Kidney tubule cell (primary cell): Measurements from ENCODE around the gene IGFBP6.
A peak's percentile ranks its signal among the peaks of the same experiment; 100 is the strongest.

Experiments
- DNase-seq: peaks from one replicate; pipeline ENCODE4 v3.0.0-alpha.2; 2018; ENCODE audit warnings: low spot score

The IGFBP6 gene, protein sequence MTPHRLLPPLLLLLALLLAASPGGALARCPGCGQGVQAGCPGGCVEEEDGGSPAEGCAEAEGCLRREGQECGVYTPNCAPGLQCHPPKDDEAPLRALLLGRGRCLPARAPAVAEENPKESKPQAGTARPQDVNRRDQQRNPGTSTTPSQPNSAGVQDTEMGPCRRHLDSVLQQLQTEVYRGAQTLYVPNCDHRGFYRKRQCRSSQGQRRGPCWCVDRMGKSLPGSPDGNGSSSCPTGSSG

DNA sequence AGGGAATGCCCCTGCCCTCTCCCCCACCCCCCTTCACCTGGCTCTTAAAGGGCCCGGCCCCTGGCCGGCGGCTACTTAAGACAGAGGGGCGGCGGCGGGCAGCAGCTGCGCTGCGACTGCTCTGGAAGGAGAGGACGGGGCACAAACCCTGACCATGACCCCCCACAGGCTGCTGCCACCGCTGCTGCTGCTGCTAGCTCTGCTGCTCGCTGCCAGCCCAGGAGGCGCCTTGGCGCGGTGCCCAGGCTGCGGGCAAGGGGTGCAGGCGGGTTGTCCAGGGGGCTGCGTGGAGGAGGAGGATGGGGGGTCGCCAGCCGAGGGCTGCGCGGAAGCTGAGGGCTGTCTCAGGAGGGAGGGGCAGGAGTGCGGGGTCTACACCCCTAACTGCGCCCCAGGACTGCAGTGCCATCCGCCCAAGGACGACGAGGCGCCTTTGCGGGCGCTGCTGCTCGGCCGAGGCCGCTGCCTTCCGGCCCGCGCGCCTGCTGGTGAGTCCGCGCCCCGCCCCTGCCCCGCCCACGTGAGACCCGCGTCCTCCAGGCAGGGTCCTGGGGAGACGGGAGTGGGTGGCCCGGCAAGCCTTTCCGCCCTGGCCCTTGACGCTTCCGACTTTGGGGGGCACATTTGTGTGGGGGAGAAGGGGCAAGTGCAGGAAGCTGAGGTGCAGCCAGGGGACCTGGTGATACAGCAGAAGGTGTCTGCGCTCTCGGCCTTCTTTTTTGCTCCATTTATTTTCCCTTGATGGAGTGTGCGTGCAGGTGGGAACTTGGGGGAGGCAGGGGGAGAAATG is at the start of gene IGFBP6:
IGFBP6 (plus strand) TSS at position 104 of the 790 bp plus-strand sequence; CDS start at position 155, 51 bp downstream.
- peak; percentile 50 for DNase-seq

- DNase-seq: peak; percentile 69
These were observed 49.3 kb upstream of the IGFBP6 start for GRCh38 chr12:53048033-53048779.

DNA sequence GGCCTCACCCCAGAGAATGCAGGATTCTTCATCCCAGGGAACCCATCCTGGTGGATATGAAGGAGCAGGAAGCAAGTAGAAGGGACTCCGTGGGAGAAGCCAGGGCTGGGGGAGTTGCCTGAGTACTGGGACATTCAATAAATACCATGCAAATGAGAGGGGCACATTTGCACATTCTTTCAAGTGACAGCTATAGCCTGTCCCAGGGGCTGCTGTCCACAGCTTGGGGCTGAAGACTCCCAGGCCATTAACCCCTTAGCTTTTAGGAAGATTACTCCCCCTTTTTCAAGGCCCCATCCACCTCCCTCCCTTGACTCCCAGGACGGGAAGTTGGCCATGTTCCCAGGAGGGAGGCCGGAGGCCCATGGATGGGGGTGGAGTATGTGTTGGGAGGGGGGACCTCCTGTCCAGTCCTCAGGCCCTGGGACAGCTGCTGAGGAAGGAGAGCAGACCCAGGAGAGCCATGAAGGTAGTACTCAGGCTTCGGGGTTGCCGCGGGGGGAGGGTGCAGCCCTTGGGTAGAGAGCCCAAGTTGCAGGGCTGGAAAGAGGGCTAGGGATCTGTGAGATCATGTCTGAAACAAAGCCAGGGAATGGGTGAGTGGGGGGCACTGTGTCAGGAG is 48.6 kb upstream of the IGFBP6 start:
- DNase-seq: peak; percentile 55

DNA sequence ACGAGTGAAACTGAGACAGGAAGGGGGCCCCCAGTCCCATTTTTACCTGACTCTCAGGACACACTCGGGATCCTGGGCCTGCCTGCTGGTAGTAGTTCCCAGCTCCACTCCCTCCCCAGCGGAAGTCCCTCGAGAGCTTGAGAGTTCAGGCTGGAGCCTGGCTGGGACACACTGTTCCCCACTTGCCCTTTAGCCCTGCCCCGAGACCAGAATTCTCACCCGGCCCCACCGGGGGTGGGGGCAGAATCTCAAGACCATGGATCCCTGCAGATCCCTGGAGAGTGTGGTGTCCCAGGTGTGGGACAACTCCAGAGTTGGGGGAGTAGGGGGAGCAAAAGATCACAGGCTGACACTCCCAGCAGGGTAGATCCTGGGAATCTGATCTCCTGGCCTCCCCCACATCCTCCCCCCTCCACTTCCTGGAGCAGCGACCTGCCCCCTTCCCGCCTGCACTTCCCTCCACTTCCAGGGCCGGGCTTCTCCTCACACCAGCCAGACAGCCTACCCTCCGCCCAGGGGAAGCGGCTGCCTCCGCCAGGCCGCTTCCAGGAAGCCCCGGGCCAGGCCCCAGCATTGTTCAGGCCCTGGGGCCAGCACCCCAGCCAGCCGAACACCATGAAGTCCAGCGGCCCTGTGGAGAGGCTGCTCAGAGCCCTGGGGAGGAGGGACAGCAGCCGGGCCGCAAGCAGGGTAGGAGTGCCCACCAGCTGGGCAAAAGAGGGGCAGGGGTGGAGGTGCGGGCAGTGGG is 47.7 kb upstream of the IGFBP6 start, which contains the start of gene TNS2:
TNS2 (plus strand) TSS at position 495 of the 748 bp plus-strand sequence; CDS start at position 616, 121 bp downstream.
- DNase-seq: peak; percentile 64

DNA sequence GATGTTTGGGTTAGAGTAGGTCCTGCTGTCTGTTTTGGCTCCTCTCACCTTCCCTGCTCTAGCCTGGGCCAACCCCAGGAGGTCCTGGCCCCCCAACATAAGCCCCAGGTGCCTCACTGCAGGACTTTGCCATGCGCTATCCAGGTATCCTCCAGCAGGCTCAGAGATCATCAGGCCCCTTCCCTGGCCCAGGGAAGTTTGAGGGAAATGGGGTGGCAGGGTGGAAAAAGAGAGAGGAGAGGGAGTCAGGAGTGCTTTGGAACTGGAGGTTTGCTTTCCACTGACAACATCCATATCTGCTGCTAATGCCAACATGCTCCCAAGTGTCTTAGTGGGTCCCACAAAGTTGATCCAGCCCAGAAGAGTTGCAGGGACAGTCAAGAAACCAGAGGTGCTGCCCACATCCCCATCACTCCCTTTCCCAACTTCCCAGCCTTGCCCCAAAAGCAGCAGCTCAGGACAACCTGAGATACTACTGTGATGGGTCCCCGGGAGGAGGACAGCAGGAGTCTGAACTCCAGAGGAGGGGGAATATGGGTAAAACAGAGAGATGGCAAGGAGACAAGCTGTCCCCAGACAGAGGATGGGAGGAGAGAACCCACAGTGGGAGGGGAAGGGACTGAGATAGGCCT is 46.9 kb upstream of the IGFBP6 start:
- no peak for DNase-seq

DNA sequence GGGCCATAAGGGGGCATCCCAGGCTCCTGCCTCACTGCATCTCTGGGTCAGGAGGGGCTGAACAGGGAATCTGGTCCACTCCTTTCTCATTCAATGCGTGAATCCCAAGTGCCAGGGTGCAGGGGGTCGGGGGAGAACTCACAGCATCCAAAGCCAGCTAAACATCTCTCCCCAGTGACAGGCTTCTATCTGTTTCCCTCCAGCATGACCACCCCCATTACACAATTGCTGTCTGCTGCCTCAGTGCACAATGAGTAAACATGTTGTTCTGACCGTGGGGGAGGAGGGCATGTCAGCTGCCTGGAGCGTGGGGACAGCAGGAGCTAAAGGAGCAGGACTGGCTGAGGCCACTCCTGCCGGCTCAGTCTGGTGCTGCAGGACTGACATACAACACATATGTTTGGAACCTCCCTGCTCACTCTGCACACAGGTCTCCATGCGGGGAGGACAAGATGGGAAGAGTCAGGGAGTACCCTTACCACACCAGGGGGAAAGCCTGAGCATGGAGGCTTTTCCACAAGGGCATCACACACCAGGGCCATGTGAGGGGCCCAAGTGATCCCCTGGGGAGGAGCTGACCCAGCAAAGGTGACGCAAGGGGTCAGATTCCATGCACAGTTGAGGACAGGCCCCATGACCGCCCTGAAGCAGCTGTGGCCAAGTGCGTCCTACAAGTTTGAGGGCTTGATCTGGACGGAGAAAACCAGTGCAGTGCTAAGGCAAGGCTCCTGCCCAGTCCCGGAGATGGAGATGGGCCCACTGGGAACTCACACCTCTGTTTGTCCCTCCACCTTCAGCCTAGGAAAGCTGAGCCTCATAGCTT is 46.2 kb upstream of the IGFBP6 start:
- peak; percentile 72 for DNase-seq

DNA sequence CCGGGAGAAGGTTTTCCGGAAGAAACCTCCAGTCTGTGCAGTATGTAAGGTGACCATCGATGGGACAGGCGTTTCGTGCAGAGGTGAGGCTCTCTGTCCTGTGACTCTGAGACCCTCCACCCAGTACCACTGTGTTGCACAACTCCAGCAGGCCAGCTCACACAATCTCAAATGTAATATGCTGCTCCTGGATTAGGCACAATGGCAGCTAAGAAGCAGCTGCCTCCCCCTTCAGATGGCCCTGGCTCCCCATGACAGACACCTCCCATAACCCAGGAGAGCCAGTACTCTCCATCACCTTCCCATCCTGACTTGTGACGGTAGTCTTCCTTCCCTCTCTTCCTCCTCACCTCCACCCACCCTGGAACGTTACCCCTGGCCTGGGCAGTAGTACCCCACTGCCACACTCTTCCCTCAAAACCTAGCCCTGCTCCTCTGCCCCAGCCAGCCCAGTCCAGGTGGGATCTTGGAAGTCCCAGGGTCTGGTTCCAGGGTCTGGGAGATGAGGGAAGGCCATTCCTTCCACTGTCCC is 45.5 kb upstream of the IGFBP6 start:
- DNase-seq: no peak

- DNase-seq: peak; percentile 48
These were observed 44.8 kb upstream of the IGFBP6 start for GRCh38 chr12:53052419-53053217.

DNA sequence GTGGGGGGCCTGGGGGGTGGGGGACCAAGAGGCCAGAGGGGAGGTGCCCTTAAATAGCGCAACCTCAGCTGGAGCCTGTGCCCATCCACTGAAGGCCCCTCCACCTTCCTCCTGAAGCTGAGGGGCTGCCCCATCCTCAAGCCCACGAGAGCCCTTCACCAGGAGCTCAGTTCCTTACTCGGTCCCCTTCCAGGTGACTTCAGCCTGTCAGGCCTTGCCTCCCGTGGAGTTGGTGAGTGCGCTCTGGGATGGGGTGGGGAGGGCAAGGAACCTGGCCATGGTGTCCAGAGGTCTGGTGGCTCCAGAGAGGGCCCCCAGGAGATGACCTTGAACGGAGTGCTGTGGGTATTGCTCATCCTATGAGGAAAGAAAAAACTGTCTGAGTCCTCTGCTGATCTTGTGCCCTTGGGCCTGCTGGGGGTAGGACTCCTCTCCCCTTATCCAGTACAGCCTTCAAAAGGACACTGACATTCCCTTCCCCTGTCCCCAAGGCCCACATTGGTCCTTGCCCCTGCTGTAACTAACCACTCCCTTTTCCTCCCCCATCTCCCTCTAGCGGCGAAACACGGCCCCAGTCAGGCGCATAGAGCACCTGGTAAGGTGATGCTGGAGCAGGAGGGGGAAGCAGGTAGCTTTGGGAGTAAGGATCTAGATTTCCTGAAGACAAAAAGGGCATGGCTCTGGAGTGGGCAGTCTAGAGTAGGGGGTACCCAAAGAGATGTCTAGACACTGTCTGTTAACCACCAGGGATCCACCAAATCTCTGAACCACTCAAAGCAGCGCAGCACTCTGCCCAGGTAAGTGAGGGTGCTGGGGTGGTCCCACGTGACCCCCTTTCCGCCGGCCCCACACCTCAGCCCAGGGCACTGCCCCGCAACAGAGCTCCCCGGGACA is 44.0 kb upstream of the IGFBP6 start:
- peak; percentile 77 for DNase-seq

- DNase-seq: peak; percentile 95
These were observed 43.2 kb upstream of the IGFBP6 start for GRCh38 chr12:53054112-53054878.

DNA sequence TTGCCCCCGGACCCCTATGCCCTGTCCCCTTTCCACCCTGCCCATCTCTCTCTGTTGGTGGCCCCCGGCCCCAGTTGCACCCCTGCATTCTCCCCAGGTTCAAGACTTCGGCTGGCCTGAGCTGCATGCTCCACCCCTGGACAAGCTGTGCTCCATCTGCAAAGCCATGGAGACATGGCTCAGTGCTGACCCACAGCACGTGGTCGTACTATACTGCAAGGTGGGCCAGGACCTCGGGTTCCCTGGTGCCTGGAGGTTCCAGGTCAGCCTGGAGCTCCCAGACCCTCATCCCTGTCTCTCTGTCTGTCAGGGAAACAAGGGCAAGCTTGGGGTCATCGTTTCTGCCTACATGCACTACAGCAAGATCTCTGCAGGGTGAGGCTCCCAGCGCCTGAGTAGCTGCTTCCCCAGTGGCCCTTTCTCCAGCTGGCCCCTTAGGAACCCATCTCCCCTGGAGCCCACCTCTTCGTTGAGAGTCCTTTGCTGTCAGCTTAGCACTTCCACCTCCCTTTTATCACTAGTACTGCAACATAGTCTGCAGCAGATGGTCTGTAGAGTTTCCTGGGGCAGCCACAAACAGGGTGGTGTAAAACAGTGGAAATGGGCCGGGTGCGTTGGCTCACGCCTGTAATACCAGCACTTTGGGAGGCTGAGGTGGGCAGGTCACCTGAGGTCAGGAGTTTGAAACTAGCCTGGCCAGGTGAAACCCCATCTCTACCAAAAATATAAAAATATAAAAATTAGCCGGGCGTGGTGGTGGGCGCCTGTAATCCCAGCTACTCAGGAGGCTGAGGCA is 41.8 kb upstream of the IGFBP6 start:
- DNase-seq: no peak

DNA sequence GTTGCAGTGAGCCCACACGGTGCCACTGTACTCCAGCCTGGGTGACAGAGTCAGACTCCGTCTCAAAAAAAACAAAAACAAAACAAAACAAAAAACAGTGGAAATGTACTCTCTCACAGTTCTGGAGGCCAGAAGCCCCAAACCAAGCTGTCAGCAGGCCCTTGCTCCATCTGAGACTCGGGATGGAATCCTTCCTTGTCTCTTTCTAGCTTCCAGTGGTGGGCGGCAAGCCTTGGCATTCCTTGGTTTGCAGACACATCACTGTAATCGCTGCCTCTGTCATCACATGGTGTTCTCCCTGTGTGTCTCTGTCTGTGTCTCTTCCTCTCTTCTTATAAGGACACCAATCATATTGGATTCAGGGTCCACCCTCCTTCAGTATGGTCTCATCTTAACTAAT is 41.2 kb upstream of the IGFBP6 start:
- DNase-seq: no peak

DNA sequence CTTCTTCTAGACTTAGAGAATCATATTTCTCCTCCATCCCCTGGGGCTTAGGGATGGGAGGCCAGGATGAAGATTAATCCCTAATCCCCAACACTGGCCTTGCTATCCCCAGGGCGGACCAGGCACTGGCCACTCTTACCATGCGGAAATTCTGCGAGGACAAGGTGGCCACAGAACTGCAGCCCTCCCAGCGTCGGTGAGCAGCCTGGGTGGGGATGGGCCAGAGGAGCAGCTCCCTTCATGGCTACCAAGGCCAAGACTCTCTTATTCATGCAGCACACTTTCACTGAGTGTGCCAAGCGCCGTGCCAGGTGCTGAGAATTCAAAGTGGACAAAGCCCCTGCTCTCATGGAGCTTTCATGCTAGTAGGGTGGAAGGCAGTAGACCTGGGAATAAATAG is 40.6 kb upstream of the IGFBP6 start:
- DNase-seq: no peak

GRCh38 chr12:53057816-53058500 is 39.5 kb upstream of the IGFBP6 start:
- no peak for DNase-seq

- no peak for DNase-seq
These were observed 38.6 kb upstream of the IGFBP6 start for GRCh38 chr12:53058674-53059433.
